Naive thymus-derived CD4-positive, alpha-beta T cell (primary cell): ENCODE results near the gene MAP1LC3A. TPM values are rescaled to one million over a fixed set of nuclear protein-coding genes. Genes with fewer than 3 reads are reported as not detected.
A peak's percentile ranks its signal among the peaks of the same experiment; 100 is the strongest.

ENCODE experiments used
- ATAC-seq: fragments of 150-1000 bp; cut with Tn5 transposase; 2 replicates; pipeline ENCODE4 v1.10.0; 2021; ENCODE audit warnings: mild to moderate bottlenecking, moderate library complexity
- CTCF ChIA-PET: fragments of 350-600 bp; sonication (Branson Sonifier 250); formaldehyde crosslinking; loops from one replicate; lab custom pipeline; 2021; ENCODE audit warnings: antibody characterized with exemption; lab: Charles Lee
- POLR2A ChIA-PET: fragments of 350-600 bp; sonication (Branson Sonifier 250); formaldehyde crosslinking; loops from one replicate; lab custom pipeline; 2021; ENCODE audit warnings: antibody characterized with exemption, inconsistent platforms; lab: Charles Lee
- DNase-seq, 9 donors: peaks; one replicate each; pipeline versions ENCODE4 v3.0.0 to v3.0.0-alpha.2; 2020 to 2022; ENCODE audit warnings: mixed read lengths in 1 of 9
- H3K27ac ChIP-seq: one replicate; pipeline ENCODE4 v1.7.0; 2013; ENCODE audit warnings: mild to moderate bottlenecking, low read depth, low read length, moderate library complexity
- H3K27me3 ChIP-seq, 2 donors: one replicate each; pipeline ENCODE4 v1.7.0; 2013; ENCODE audit warnings: low read length in 2 of 2, mild to moderate bottlenecking in 2 of 2, moderate library complexity in 2 of 2; ENCODE audit not compliant: control insufficient read depth in 2 of 2, insufficient read depth in 2 of 2
- H3K36me3 ChIP-seq, 3 experiments: 1 replicate in 2 of 3; 2 replicates in 1 of 3; pipeline ENCODE4 v1.7.0; 2013; ENCODE audit warnings: low read length in 3 of 3, mild to moderate bottlenecking in 3 of 3, moderate library complexity in 1 of 3; ENCODE audit not compliant: insufficient read depth in 3 of 3, control insufficient read depth in 2 of 3
- H3K4me1 ChIP-seq, 2 donors: one replicate each; pipeline ENCODE4 v1.7.0; 2013; ENCODE audit warnings: low read length in 2 of 2, mild to moderate bottlenecking in 2 of 2, moderate library complexity in 1 of 2; ENCODE audit not compliant: control insufficient read depth in 2 of 2, insufficient read depth in 2 of 2
- H3K4me3 ChIP-seq: 2 replicates; pipeline ENCODE4 v1.7.0; 2013; ENCODE audit warnings: mild to moderate bottlenecking, low read length
- H3K9me3 ChIP-seq, 3 experiments: 1 replicate in 2 of 3; 2 replicates in 1 of 3; pipeline ENCODE4 v1.7.0; 2013; ENCODE audit warnings: low read length in 3 of 3; ENCODE audit not compliant: control insufficient read depth in 2 of 3
- H3K27ac Mint-ChIP-seq, 9 donors: one replicate each; pipeline ENCODE4 v1.8.0; 2020 to 2022; ENCODE audit warnings: mixed read lengths in 9 of 9, mild to moderate bottlenecking in 8 of 9, moderate library complexity in 5 of 9, inconsistent platforms in 2 of 9
- H3K27me3 Mint-ChIP-seq, 5 donors: one replicate each; pipeline ENCODE4 v1.8.0; 2021 to 2022; ENCODE audit warnings: mixed read lengths in 5 of 5, mild to moderate bottlenecking in 1 of 5
- H3K36me3 Mint-ChIP-seq, 5 donors: one replicate each; pipeline ENCODE4 v1.8.0; 2020 to 2022; ENCODE audit warnings: mixed read lengths in 5 of 5, mild to moderate bottlenecking in 3 of 5, inconsistent platforms in 1 of 5
- H3K4me1 Mint-ChIP-seq, 7 donors: one replicate each; pipeline ENCODE4 v1.8.0; 2020 to 2022; ENCODE audit warnings: mixed read lengths in 7 of 7, mild to moderate bottlenecking in 3 of 7, inconsistent platforms in 1 of 7
- H3K4me3 Mint-ChIP-seq, 10 donors: one replicate each; pipeline ENCODE4 v1.8.0; 2020 to 2022; ENCODE audit warnings: mild to moderate bottlenecking in 10 of 10, mixed read lengths in 10 of 10, moderate library complexity in 6 of 10, inconsistent platforms in 2 of 10
- H3K9me3 Mint-ChIP-seq, 11 donors: one replicate each; pipeline ENCODE4 v1.8.0; 2020 to 2022; ENCODE audit warnings: mixed read lengths in 11 of 11, mild to moderate bottlenecking in 4 of 11, inconsistent platforms in 1 of 11, moderate library complexity in 1 of 11
- intact Hi-C, 2 donors: fragments of 100-400 bp; cut with micrococcal nuclease; formaldehyde crosslinking; loops; one replicate each; pipeline ENCODE4 v1.15.1; 2023
- polyA plus RNA-seq, 2 donors: library from polyadenylated mRNA; unstranded; fragments of 300-500 nt; fragmentation: Illumina TruSeq; gene quantifications; one replicate each; pipeline ENCODE4 v1.2.3, GENCODE V29; 2021
- total RNA-seq, 6 experiments: library from RNA in 5 of 6; stranded (reverse) in 5 of 6; gene quantifications; 1 replicate in 5 of 6; 2 replicates in 1 of 6; pipeline ENCODE4 v1.2.3 and lab custom pipeline; 2021 to 2026

The MAP1LC3A gene
- total and polyA plus RNA-seq, 7 experiments from 2014 or later = 0.60 to 10.3 (median 1.7) TPM

DNA sequence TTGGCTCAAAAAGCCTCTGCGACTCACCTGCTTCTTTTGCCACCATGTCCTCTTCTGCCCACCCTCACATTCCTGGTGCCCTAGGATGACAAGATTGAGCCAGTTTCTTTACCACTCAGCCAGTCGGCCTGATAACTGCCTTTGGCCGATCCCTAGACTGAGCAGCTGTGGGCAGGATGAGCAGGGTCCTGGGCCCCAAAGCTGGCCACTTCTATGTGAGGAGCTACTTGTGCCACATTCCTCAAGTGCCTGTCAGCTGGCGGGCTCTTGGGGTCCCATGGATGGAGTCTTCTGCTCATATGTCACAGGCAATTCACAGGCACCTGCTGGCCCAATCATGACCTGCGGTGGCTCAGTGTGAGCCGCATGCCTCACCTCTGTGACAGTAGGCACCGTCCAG lies 25.8 kb upstream of the MAP1LC3A start:
- Histone ChIP-seq H3K36me3 (peaks cover 7 to 88% (median 18%) of the 10 kb centered on the region in 3 experiments), H3K27ac (no peak overlapping the region), H3K27me3 (no peaks in the 10 kb centered on the region), H3K9me3 (no peaks in the 10 kb centered on the region), H3K4me3 (no peak overlapping the region), H3K4me1 (no peaks in the 10 kb centered on the region)
- ChIA-PET CTCF (no interaction called here), POLR2A (interaction anchor here (0.5 to 1.1 kb wide), 2 partner anchors 16 to 228 kb away, joined by 3 to 4 read pairs; partner anchors contain the start of gene DYNLRB1)
- Mint-ChIP-seq H3K27ac (no peak overlapping the region), H3K27me3 (no peaks in the 10 kb centered on the region), H3K4me1 (peaks cover 4 to 25% (median 9%) of the 10 kb centered on the region in 7 donors), H3K4me3 (no peak overlapping the region), H3K9me3 (no peaks in the 10 kb centered on the region), H3K36me3 (peaks cover 0 to 35% (median 8%) of the 10 kb centered on the region in 5 donors)
- ATAC-seq (no peak), DNase-seq (no peak)
- intact Hi-C loops = no loop called here

DNA sequence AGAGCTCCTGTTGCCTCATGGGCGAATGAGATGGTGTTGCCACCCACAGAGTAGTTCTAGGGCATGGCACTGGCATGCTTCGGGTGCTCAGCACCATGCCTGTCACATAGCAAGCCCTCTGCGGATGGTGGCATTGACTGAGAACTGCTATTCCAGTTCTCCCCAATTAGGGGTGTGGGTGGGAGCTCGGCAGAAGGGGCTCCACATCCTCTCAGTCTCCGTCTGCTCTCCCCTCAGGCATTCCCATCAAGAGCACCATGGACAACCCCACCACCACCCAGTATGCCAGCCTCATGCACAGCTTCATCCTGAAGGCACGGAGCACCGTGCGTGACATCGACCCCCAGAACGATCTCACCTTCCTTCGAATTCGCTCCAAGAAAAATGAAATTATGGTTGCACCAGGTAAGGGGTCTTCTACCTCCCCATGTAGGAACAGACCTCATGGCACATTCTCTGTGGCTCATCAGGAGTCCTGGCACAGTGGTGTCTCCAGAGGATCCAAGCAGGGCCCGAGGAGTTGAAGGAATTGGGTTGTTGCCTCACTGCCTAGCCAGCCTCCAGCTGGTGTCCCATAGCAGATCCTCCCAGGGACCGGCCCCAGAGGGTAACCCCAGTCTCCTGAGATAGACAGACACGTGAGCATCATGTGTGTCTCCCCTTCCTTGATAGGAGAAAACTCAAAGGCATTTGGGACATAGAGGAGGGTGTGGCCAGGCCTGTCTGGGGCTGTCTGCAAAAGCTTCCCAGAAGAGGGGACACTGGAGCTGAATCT lies 23.9 kb upstream of the MAP1LC3A start:
- Mint-ChIP-seq H3K9me3 (no peaks in the 10 kb centered on the region), H3K27me3 (no peaks in the 10 kb centered on the region), H3K4me1 (peaks cover 5 to 19% (median 8%) of the 10 kb centered on the region in 7 donors), H3K36me3 (peaks cover 0 to 29% (median 8%) of the 10 kb centered on the region in 5 donors), H3K4me3 (no peak overlapping the region), H3K27ac (peak overlapping the region in 2 of 9 donors; percentile 60 to 70)
- Histone ChIP-seq H3K27me3 (no peaks in the 10 kb centered on the region), H3K4me3 (no peak overlapping the region), H3K36me3 (peaks cover 7 to 82% (median 14%) of the 10 kb centered on the region in 3 experiments), H3K9me3 (no peaks in the 10 kb centered on the region), H3K4me1 (peaks cover 0 to 2% of the 10 kb centered on the region in 2 donors), H3K27ac (no peak overlapping the region)
- intact Hi-C loops = loop anchor here in 1 of 2 donors (5.0 kb wide), 2 partner anchors 222 to 233 kb away; no protein-coding TSS in a partner anchor
- no peak for DNase-seq
- CTCF ChIA-PET = interaction anchor here (0.9 kb wide), 1 partner anchor 233 kb away, joined by 4 read pairs; no protein-coding TSS in a partner anchor
- no peak for ATAC-seq
- POLR2A ChIA-PET = interaction anchor here (0.7 kb wide), 1 partner anchor 51 kb away, joined by 3 read pairs; no protein-coding TSS in a partner anchor

DNA sequence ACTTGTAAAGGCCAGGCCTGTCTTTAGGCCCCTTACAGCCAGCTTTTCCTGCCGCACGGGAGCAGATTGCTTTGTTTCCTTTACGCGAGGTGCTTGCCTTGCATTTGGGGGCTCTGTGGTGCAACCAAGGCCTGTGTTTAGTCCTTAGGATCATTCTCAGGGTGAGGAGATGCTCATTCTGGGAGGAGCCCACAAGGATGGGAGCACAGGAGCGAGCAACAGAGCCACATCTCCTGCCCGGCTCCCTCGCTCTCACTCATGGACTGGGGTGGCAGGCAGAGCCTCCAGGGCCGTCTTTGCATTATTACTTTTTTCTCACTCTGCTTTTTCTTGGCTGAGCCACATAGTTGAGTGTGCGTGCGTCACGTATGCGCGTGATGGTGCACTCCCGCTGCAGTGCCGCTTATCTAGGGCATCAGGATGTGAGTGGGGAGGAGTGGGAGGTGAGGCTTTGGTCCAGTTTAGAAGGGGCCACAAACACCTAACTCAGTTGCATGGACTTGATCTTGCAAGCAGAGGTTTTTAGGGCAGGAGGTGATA lies 23.1 kb upstream of the MAP1LC3A start:
- no peak overlapping the region for H3K27ac ChIP-seq
- Mint-ChIP-seq H3K9me3 (no peaks in the 10 kb centered on the region), H3K4me1 (peaks cover 5 to 18% (median 8%) of the 10 kb centered on the region in 7 donors), H3K27me3 (no peaks in the 10 kb centered on the region), H3K4me3 (no peak overlapping the region), H3K27ac (peak overlapping the region in 2 of 9 donors; percentile 9 to 52), H3K36me3 (peaks cover 2 to 32% (median 10%) of the 10 kb centered on the region in 5 donors)
- no peaks in the 10 kb centered on the region for H3K9me3 ChIP-seq
- ChIA-PET CTCF (no interaction called here), POLR2A (no interaction called here)
- H3K36me3 ChIP-seq = peaks cover under 1 to 82% (median 14%) of the 10 kb centered on the region in 3 experiments
- no peaks in the 10 kb centered on the region for H3K27me3 ChIP-seq
- no peak for DNase-seq
- peaks cover 0 to 6% of the 10 kb centered on the region in 2 donors for H3K4me1 ChIP-seq
- no peak overlapping the region for H3K4me3 ChIP-seq
- no peak for ATAC-seq
- intact Hi-C loops = loop anchor here in 1 of 2 donors (5.0 kb wide), 2 partner anchors 223 to 232 kb away; no protein-coding TSS in a partner anchor

- intact Hi-C loops = loop anchor here in 1 of 2 donors (5.0 kb wide), 2 partner anchors 224 to 231 kb away; no protein-coding TSS in a partner anchor
- Mint-ChIP-seq H3K4me3 (no peak overlapping the region), H3K36me3 (peaks cover 5 to 34% (median 12%) of the 10 kb centered on the region in 5 donors), H3K27me3 (no peaks in the 10 kb centered on the region), H3K9me3 (no peaks in the 10 kb centered on the region), H3K4me1 (peaks cover 2 to 17% (median 7%) of the 10 kb centered on the region in 7 donors), H3K27ac (peak overlapping the region in 2 of 9 donors; percentile 9 to 38)
- ATAC-seq = no peak
- H3K9me3 ChIP-seq = no peaks in the 10 kb centered on the region
- peaks cover 3 to 82% (median 14%) of the 10 kb centered on the region in 3 experiments for H3K36me3 ChIP-seq
- DNase-seq = no peak
- no peak overlapping the region for H3K4me3 ChIP-seq
- H3K27ac ChIP-seq = no peak overlapping the region
- POLR2A ChIA-PET = no interaction called here
- H3K4me1 ChIP-seq = peaks cover 0 to 10% of the 10 kb centered on the region in 2 donors
- CTCF ChIA-PET = no interaction called here
- H3K27me3 ChIP-seq = no peaks in the 10 kb centered on the region
Observed at GRCh38 chr20:34535857-34536256, 22.7 kb upstream of the MAP1LC3A start.

GRCh38 chr20:34536798-34537394 lies 21.6 kb upstream of the MAP1LC3A start:
- Mint-ChIP-seq H3K27me3 (no peaks in the 10 kb centered on the region), H3K4me1 (peaks cover 0 to 19% (median 11%) of the 10 kb centered on the region in 7 donors), H3K4me3 (no peak overlapping the region), H3K27ac (peak overlapping the region in 2 of 9 donors; percentile 28 to 45), H3K9me3 (no peaks in the 10 kb centered on the region), H3K36me3 (peaks cover 5 to 41% (median 12%) of the 10 kb centered on the region in 5 donors)
- ChIA-PET CTCF (interaction anchor here (0.7 kb wide), 1 partner anchor 436 kb away, joined by 4 read pairs; no protein-coding TSS in a partner anchor), POLR2A (no interaction called here)
- Histone ChIP-seq H3K9me3 (no peaks in the 10 kb centered on the region), H3K4me1 (peaks cover 0 to 20% of the 10 kb centered on the region in 2 donors), H3K27ac (no peak overlapping the region), H3K27me3 (no peaks in the 10 kb centered on the region), H3K4me3 (no peak overlapping the region), H3K36me3 (peaks cover 4 to 82% (median 14%) of the 10 kb centered on the region in 3 experiments)
- ATAC-seq = peak; percentile 57
- peak in 5 of 9 donors; percentile 21 to 49 (median 28) for DNase-seq
- intact Hi-C loops = loop anchor here in 1 of 2 donors (5.0 kb wide), 2 partner anchors 225 to 230 kb away; no protein-coding TSS in a partner anchor

DNA sequence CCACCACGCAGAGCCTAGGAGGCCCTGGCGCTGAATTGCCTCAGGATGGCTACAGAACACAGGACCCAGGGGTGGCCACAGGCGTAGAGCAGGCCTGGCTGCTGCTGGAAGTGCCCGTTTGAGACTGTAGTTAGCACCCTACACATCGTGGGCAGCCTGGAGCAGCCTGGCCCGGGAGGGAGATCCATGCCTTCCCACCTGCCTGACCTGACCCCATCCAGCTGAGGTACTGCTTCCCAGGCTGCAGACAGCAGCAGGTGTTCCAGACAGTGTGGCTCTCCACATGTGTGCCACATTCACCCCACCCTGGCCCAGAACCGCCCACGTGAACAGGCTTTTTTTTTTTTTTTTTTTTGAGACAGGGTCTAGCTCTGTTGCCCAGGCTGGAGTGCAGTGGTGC lies 20.9 kb upstream of the MAP1LC3A start:
- H3K36me3 ChIP-seq = peaks cover 4 to 75% (median 10%) of the 10 kb centered on the region in 3 experiments
- H3K27me3 ChIP-seq = no peaks in the 10 kb centered on the region
- H3K9me3 ChIP-seq = no peaks in the 10 kb centered on the region
- intact Hi-C loops = loop anchor here (1.0 to 5.0 kb wide), 5 partner anchors 21 to 232 kb away; partner anchors contain the start of gene DYNLRB1 (in 1 of the 2)
- CTCF ChIA-PET = interaction anchor here (0.9 to 3.6 kb wide), 3 partner anchors 144 to 232 kb away, joined by 4 to 32 read pairs (median 6); no protein-coding TSS in a partner anchor
- Mint-ChIP-seq H3K27ac (peak overlapping the region in 1 of 9 donors; percentile 9), H3K4me3 (no peak overlapping the region), H3K36me3 (peaks cover 5 to 41% (median 12%) of the 10 kb centered on the region in 5 donors), H3K4me1 (peaks cover 0 to 19% (median 11%) of the 10 kb centered on the region in 7 donors), H3K9me3 (no peaks in the 10 kb centered on the region), H3K27me3 (no peaks in the 10 kb centered on the region)
- H3K4me1 ChIP-seq = peaks cover 0 to 21% of the 10 kb centered on the region in 2 donors
- POLR2A ChIA-PET = no interaction called here
- ATAC-seq = no peak
- no peak for DNase-seq
- H3K4me3 ChIP-seq = no peak overlapping the region
- H3K27ac ChIP-seq = no peak overlapping the region
